ENCODE data around the gene GRIN3B. TPM values are rescaled to one million over a fixed set of nuclear protein-coding genes. Genes with fewer than 3 reads are reported as not detected.
A peak's percentile ranks its signal among the peaks of the same experiment; 100 is the strongest.

Gene GRIN3B
- total RNA-seq, 4 donors from 2014 or later, result not detected

- H3K4me3 ChIP-seq (ENCODE audit: low read depth, poor library complexity, severe bottlenecking), result no peak overlapping the region
- WGBS, 2 donors, result 35 to 50% methylated on average over 9 to 11 of the region's 12 CpGs
- TF ChIP-seq CTCF (IDR thresholded peaks at IDR 0.05) (no peak), POLR2A (IDR thresholded peaks at IDR 0.05) (no peak)
Observed at GRCh38 chr19:1016647-1017114, 16.5 kb downstream of the GRIN3B start.

GRCh38 chr19:1017115-1017905, 17.1 kb downstream of the GRIN3B start:
- 53 to 61% methylated on average over 14 to 24 of the region's 24 CpGs for WGBS, 2 donors
- no peak for DNase-seq (ENCODE audit: low spot score in 2 of 2)
- TF ChIP-seq CTCF (IDR thresholded peaks at IDR 0.05) (no peak), POLR2A (IDR thresholded peaks at IDR 0.05) (no peak)
- H3K4me3 ChIP-seq (ENCODE audit: low read depth, poor library complexity, severe bottlenecking), result no peak overlapping the region
- intact Hi-C loops (cut with DNase I; ENCODE audit: low total_unique reads), result no loop called here

More at GRCh38 chr19:1016647-1017114, 16.5 kb downstream of the GRIN3B start:
- DNase-seq (ENCODE audit: low spot score in 2 of 2), result no peak
- intact Hi-C loops (cut with DNase I; ENCODE audit: low total_unique reads), result no loop called here

GRCh38 chr19:1017906-1018305, 17.7 kb downstream of the GRIN3B start:
- WGBS, 2 donors, result 91 to 94% methylated on average over 6 to 8 of the region's 9 CpGs
- intact Hi-C loops (cut with DNase I; ENCODE audit: low total_unique reads), result no loop called here
- TF ChIP-seq POLR2A (IDR thresholded peaks at IDR 0.05) (no peak), CTCF (IDR thresholded peaks at IDR 0.05) (no peak)
- DNase-seq (ENCODE audit: low spot score in 2 of 2), result no peak
- no peak overlapping the region for H3K4me3 ChIP-seq (ENCODE audit: low read depth, poor library complexity, severe bottlenecking)

- 69 to 72% methylated on average over 5 of the region's 5 CpGs for WGBS, 2 donors
- intact Hi-C loops (cut with DNase I; ENCODE audit: low total_unique reads), result no loop called here
Observed at GRCh38 chr19:1018393-1018792, 18.2 kb downstream of the GRIN3B start.

GRCh38 chr19:1018932-1019615, 18.9 kb downstream of the GRIN3B start:
- no peak for TF ChIP-seq POLR2A (IDR thresholded peaks at IDR 0.05)
- intact Hi-C loops (cut with DNase I; ENCODE audit: low total_unique reads), result no loop called here
- no peak overlapping the region for H3K4me3 ChIP-seq (ENCODE audit: low read depth, poor library complexity, severe bottlenecking)
- DNase-seq (ENCODE audit: low spot score in 2 of 2), result no peak
- 43% methylated on average over 13 to 14 of the region's 17 CpGs for WGBS, 2 donors

More at GRCh38 chr19:1018393-1018792, 18.2 kb downstream of the GRIN3B start:
- DNase-seq (ENCODE audit: low spot score in 2 of 2), result no peak
- no peak overlapping the region for H3K4me3 ChIP-seq (ENCODE audit: low read depth, poor library complexity, severe bottlenecking)
- TF ChIP-seq CTCF (IDR thresholded peaks at IDR 0.05), result no peak
- no peak for TF ChIP-seq POLR2A (IDR thresholded peaks at IDR 0.05)

- intact Hi-C loops (cut with DNase I; ENCODE audit: low total_unique reads), result no loop called here
- DNase-seq (ENCODE audit: low spot score in 2 of 2), result no peak
- WGBS, 2 donors, result 55 to 71% methylated on average over 8 to 17 of the region's 18 CpGs
- peak overlapping the region; percentile 61 for H3K4me3 ChIP-seq (ENCODE audit: low read depth, poor library complexity, severe bottlenecking)
- no peak for TF ChIP-seq POLR2A (IDR thresholded peaks at IDR 0.05)
- TF ChIP-seq CTCF (IDR thresholded peaks at IDR 0.05), result no peak
Observed at GRCh38 chr19:1019616-1019961, 19.4 kb downstream of the GRIN3B start.

Measured in lower leg skin (tissue), 4 donors.